ENCODE data around the gene MRPS23.

MRPS23 gene

GRCh38 chr17:57842280-57842679 lies 7.6 kb downstream of the MRPS23 start:
- no peak for TF ChIP-seq CTCF (IDR thresholded peaks at IDR 0.05; ENCODE audit: insufficient read depth, missing control alignments)
- DNase-seq (ENCODE audit: insufficient read length, low spot score) = no peak
- no peak for FAIRE-seq

- FAIRE-seq (no peak), DNase-seq (ENCODE audit: insufficient read length, low spot score) (no peak)
- TF ChIP-seq CTCF (IDR thresholded peaks at IDR 0.05; ENCODE audit: insufficient read depth, missing control alignments) = no peak
These were observed 10.3 kb downstream of the MRPS23 start for GRCh38 chr17:57839571-57839923.

- no peak for TF ChIP-seq CTCF (IDR thresholded peaks at IDR 0.05; ENCODE audit: insufficient read depth, missing control alignments)
- FAIRE-seq (no peak), DNase-seq (ENCODE audit: insufficient read length, low spot score) (no peak)
These were observed 10.8 kb downstream of the MRPS23 start for GRCh38 chr17:57838857-57839570.

- no peak for FAIRE-seq
- DNase-seq (ENCODE audit: insufficient read length, low spot score) = no peak
- no peak for TF ChIP-seq CTCF (IDR thresholded peaks at IDR 0.05; ENCODE audit: insufficient read depth, missing control alignments)
These were observed 11.4 kb downstream of the MRPS23 start for GRCh38 chr17:57838453-57838852.

GRCh38 chr17:57835333-57835900 lies 14.4 kb downstream of the MRPS23 start:
- TF ChIP-seq CTCF (IDR thresholded peaks at IDR 0.05; ENCODE audit: insufficient read depth, missing control alignments) = no peak
- DNase-seq (ENCODE audit: insufficient read length, low spot score) (no peak), FAIRE-seq (no peak)

GRCh38 chr17:57834146-57834741 lies 15.6 kb downstream of the MRPS23 start:
- peak; percentile 7 for TF ChIP-seq CTCF (IDR thresholded peaks at IDR 0.05; ENCODE audit: insufficient read depth, missing control alignments)
- DNase-seq (ENCODE audit: insufficient read length, low spot score) (no peak), FAIRE-seq (no peak)

Measured in D721Med (cell line).